Stimulated activated CD8-positive, alpha-beta memory T cell treated with anti-CD3 and anti-CD28 coated beads, Interleukin-2, amount 100 ng/mL, for 1 hour (primary cell): ENCODE measurements around the gene PHC2.

Source experiments
- DNase-seq, 2 donors: peaks; one replicate each; pipeline ENCODE4 v3.0.0-alpha.2; 2020; ENCODE audit warnings: low read depth in 2 of 2

The PHC2 gene

DNA sequence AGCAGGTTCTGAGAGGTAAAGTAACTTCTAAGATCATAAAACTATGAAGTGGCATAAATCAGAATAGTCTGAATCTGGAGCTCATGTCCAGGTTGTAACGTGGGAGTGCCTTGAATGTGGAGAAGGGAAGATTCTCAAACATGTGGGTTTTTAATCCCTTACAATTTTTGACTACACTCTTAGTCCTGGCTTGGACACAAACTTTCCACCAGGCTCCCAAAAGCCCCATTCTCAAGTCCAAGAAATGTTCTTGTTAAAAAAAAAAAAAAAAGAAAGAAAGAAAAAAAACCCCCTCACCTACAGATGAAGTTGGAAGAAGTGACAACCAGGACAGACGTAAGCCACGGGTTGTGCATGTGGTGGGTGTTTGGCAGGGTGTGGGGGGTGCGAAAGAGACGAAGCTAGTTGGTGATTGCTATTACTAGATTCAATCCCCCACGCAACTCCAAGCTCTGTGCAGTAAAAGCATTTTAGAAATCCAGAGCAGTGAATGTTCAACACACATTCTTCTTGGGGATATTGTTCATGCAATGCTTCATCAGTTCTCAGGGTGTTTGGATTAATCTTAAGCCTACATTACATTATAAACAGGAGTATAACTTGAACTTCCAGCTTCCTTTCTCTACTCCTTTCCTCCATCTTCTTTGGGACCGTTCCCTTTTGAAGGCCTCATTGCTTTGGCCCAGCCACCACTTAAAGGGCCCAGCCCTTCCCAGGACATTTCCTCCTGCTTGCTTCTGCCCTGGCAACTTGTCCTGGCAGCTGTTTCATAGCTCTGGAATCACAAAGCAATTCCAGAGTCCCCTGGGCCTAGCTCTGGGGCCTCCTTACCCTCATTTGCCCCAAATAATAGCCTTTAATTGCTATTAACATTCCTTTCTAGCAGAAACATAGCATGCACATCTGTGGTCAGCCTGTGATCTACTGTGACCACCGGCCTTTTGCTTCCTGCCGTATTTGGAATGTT, 41.8 kb downstream of the PHC2 start:
- DNase-seq = no peak

DNA sequence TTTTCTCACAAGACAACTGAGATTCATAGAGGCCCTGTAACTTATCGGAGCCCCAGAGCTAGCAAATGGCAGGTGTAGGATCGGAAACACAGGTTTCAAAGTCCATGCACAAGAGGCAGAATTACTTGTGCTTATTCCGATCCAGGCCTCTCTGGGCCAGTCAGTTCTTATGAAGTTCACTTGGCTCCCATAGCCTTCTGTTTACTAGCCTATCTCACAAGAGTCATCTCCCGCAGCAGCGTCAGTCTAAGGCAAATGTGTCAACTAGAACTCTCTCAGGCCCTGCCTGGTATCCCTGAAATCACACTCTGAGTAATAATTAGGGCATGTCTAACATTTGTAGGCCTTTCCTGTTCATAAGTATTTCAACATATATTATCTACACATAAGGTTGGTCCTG, 43.3 kb downstream of the PHC2 start:
- DNase-seq = no peak

DNA sequence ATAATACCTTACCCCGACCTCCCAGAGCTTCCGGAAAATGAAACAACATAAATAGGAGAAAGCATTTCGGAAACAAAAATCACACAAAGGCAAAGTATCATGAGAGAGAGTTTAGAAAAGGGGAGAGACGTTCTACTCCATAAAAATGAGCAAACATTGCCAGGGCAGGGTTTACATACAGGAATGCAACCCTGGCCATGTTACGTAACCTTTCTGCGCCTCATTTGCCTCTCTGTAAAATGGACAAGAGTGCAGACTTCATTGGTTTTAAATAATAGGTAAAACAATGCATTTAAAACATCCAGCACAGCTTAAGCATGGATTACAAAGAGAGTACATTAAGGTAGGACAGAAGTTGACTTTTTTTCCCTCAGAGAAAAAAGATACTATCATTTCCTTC, 45.6 kb downstream of the PHC2 start:
- no peak for DNase-seq

DNA sequence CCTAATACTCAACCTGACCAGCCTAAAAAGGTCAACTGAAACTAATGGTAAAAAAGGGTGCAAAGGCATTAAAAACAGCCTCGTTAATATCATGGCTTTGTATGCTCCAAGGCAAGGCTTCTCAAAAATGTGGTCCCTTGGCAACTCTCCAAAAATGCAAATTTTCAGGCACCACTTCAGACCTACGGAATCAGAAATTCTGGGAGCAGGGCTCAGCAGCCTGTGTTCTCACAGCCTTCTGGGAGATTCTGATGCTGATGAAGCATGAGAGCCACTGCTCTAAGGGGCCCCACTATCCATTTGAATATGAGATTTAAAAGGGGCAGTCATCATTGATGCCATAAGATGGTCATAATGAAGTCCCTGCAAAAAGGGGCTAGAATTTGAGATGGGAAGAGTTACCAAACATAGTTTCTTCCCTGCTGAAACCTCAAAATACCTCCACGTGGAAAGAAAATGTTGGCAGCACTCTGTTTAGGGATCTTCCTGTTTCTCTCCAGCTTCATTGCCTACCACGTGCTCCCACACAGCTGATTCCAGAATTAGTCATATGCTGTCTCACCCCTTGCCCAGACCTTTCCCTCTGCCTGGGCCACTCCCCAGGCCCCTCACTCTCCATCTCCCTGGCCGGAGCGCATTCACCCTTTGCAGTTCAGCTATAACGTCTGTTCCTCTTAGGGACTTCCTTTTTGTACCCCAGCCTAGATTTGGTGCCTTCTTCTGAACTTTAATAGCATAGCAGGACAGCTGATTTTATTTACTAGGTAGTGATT, 46.7 kb downstream of the PHC2 start:
- no peak for DNase-seq

DNA sequence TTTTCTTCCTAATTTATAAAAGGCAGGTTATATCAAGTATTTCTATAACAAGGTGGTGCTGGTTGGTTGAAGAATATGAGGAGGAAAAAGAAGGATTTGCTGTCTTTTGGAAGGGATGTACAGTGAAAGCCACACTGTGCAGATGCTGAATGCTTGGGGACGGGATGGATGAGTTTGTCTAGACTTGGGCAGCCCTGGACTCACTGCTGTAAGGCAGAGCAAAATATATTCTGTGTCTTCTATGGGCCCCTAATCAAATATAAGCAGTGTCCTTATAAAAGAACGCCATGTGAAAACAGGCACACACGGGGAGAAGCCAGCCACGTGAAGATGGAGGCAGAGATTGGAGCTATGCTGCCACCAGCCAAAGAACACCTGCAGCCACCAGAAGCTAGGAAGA, 47.4 kb downstream of the PHC2 start:
- no peak for DNase-seq

DNA sequence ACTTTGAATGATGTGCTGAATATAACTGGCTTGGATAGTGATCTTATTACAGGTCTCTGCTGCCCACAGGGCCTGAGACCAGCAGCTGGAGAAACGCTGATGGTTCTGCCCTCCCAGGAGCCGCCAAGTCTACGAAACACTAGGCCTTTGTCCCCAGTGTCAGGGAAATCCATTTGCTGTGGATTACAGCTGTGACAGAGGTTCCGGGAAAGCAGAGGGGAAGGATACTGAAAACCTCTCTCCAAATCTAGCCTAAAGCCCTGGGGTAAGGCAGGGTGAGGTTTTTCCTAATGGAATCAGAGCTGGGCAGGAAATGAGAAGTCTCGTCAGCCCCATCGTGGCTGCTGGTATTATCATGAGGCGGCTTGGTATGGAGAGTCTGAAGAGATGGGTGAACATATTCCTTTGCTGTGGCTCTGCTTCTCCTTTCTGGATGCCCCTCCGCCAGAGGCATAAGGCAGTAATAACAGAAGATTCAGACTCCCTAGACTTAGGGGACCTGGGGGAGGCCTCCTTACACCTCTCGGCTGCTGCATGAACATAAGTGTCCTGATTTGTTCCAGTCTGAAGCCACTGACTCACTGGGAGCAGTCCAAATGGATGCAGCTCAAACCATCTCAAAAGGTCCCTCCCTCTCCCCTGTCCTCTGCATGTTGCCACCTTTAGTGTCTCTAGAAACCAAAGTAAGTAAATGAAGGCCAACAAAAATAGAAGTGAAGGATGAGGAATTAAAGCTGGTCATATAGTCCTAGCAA, 48.1 kb downstream of the PHC2 start:
- no peak for DNase-seq

DNA sequence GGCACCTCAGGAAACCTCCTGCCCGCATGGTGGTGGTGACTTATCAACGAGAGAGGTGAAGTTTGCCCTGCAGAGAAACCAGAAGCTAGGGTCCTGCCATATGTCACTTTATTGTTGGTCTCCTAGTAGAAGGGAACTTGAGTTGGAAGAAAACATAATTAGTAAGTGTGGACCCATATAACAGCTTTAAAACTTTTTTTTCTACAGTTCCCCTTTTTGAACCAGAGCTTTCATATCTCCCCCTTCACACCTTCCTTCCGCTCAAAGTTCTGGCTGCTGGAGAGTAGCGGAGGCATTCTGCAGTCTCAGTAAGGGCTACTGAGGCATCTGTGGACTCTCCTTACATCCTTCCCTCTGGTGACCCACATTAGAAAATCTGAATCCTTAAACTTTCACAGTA, 48.9 kb downstream of the PHC2 start:
- no peak for DNase-seq

DNA sequence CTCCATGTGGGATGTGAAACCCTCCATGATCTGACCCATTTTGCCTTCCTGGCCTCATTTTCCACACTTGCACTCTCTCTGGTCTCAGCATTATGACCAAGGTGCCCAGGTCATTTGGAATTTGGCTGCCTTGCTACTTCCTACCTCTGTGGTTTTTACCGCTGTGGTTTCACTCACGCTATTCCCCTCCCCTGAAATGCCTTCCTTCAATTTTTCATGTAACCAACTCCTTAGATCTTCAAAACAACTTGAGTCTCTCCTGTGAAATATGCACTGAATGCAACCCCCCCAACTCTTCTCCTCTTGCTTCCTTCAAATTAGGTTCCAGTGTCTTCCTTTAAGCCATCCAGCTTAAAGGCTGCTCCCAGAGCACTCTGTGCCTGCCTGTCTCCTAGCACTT, 50.1 kb downstream of the PHC2 start:
- no peak for DNase-seq

DNA sequence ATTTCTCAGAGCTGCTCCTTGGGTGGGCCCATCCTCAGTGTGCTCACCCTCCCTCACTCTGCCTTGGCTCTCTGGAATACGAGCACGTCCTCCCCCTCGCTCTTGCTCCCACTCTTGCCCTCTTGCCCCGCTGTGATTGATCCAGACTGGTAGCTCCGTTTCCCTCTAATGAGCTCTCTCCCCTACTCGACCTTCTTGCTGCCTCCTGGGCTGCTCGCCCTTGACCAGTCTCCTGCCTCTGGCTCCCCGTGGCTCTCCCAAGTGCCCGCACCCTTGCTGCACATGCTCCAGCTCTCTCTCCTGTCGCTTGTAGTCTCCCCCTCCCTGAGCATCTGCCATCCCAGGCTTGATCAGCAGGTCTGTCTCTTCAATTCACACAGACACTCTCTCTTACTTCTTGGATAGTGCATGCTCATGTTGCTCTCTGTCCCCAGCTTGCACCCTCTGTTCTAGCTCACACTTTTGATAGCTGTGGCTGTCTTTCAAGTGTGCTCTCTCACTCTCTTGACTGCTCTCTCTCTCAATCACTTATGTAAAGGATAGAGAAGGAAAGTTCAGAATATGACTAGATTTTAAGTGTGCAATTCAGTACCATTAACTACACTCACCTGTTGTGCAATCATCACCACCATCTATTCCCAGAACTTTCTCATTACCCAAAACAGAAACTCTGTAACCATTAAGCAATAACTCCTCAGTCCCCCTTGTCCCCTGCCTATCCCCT, 51.1 kb downstream of the PHC2 start:
- no peak for DNase-seq

DNA sequence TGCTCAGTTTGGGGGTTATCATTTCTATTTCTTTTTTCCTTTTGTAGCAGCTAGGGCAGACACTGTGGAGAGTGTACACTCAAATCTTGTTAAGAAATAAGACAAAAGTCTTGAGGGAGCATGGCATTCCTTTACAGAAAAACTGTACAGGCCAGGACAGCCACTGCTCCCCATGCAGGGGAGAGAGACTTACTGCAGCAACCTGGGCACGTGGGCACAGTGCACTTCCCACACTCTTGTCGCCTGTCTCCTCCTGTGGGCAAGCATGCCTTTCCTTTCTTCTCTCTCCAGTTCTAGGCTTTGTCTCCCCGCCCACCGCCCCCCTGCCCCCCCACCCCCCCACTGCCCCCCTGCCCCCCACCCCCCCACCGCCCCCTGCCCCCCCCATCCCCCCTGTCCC, 51.9 kb downstream of the PHC2 start:
- DNase-seq = no peak

DNA sequence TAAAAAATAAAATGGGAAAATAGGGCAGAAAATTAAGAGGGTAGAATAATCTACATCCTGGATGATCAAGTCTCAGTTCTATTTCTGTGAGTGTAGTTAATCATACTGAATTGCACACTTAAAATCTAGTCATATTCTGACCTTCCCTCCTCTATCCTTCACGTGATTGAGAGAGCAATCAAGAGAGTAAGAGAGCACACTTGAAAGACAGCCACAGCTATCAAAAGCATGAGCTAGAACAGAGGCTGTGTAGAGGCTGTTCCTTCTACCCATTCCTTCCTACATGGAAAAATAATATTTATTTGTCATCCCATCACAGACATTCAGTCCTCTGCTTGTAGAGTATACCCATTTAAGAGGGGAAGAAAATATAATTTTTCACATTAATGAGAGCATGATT, 52.4 kb downstream of the PHC2 start:
- no peak for DNase-seq

DNA sequence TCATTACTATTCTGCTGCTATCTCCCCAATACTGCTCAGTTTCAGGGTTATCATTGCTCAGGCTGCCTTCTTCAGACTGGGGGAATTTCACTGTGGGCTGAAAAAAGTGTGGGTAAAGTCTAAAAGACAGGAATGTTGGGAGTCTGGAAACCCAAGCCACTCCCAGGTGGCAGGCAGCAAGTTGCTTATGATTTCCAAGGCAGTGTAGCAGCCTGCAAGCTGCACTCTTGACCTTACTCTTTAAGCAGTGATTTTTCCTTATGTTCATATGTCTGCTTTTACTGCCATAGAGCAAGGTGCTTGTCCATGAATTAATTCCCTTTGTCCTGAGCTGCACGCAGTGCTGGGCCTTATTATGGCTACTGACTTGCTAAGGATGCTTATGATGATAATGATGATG, 53.1 kb downstream of the PHC2 start:
- DNase-seq = no peak

DNA sequence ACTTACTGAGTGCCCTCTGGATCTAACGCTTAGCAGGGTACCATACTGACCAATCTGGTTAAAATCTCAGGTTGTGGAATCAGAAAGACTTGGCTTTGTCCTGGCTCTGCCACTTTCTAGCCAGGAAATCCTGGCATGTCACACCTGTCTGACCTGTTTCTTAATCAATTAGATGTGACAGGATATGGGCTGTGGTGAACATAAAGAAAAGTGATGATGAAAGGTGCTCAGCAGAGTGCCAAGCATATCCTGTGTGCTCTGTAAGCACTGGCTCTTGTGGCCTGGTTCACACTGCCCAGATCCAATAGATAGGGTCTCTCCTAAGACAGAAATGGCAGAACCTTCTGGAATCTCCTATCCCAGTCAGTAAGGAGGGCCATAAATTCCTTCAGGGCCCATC, 53.9 kb downstream of the PHC2 start:
- DNase-seq = no peak

DNA sequence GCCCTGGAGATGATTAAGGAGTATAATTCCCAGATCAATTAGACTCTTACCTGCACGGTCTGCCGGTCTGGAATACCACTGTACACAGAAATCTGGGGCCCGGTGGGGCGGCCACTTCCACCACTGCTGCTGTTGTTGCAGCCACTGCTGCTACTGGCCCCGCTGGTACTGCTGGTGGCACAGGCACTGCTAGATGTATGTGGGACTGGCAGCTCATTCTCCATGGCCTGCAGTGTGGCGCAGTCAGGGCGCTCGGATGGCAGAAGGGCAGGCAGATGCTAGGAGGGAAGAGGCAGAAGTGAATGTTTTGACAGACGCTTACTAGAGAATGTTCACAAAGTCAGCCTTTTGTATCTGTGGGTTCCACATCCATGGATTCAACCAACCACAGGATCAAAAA, 55.6 kb downstream of the PHC2 start:
- no peak for DNase-seq

DNA sequence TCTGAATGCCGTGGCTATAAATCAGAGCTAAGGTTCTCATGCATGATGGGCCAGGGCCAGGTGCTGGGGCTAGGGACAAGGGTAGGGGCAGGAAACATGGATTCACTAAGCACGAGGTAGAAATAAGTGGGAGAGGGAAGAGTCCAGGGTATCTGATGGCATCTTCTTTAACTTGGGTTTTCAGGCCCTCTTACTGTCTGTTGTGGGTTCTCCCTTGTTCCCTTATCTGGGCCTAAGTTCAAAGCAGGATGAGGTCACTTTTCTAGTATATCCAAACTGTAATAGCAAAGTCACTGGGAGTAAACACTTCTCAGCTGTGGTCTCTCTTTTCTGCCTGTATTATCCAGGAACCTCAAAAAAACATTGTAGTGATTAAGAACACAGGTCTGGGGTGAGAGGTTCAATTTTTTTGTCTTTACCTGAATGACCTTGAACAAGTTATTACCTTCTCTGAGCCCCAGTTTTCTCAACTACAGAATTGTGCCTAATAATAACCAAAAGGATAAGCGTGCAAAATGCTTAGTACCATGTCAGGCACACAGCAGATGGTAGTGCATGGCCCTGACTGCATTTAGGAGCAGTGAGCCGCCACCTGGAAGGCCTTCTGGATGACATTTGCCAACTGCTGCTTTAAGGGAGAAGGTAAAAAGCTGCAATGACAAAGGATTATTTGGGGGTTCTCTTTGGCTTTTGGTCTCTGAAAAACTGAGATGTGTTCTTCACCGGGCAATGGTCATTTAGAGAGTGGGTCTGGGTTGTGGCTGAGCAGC, 56.4 kb downstream of the PHC2 start:
- DNase-seq = no peak

DNA sequence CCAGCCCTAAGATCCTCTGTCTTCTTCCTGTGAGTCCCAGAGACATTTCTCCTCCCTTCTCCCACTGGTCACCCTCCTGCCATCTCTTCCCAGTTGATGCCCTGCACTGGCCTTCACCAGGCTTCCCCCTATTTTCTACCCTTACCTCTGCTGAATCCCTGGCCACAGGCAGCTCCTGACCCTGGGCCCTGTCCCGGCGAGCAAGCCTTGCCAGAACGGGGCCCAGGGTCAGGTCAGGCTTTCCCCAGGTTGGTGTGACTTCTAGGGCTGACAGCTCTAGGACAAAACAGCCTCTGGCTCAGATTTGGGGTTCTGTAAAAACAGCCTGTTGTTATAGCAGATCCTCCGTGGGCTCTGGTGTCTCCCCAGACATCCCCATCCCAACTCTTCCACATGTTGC, 57.3 kb downstream of the PHC2 start:
- DNase-seq = no peak

DNA sequence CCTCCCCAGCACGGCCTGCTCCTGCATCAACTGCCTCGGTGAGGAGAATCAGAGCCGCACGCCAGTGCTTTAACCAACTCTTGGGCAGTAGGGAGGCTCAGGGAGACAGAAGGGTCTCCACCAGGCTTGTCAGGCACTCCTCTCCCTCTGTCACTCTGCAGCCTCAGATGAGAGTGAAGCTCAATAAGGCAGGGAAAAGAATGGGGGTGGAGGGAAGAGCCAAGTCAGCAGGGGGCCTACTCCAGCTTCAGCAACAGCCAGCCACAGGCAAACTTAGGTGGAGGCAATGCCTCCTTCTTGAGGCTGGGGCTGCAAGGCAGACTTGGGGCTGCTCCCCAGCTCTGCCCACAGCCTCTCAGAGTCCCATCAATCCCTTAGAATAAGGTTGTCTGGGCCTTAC, 58.2 kb downstream of the PHC2 start:
- no peak for DNase-seq

DNA sequence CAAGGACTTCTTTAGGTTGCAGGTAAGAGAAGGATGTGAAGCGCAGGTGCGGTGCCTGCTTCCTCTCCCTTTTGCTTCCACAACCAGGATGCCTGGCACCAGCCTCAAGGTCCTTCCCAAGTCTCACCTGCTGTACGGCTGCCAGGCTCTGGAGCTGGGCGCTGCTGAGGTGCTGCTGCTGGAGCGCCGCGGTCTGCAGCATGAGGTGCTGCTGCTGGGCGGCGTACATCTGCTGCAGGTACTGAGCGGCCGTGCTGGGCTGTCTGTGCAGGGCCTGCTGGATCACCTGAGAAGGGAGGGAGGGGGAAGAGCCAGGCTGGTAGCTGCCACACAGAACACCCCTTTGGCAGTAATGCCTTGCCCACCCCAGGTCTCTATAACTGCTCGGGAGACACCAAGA, 58.7 kb downstream of the PHC2 start:
- no peak for DNase-seq

DNA sequence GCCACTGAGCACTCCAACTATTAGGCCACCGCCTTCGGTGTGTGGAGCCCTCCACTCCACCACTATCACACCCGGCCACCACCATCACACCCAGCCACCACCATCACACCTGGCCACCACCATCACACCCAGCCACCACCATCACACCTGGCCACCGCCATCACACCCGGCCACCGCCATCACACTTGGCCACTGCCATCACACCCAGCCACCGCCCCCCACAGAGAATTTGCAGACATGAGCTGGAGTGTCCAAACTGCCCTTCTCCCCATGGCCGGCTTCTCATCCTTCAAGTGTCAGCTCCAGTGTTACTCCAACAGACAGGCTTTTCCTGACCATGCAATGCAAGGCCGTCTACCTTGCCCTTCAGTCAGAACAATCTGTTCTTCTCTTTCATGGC, 59.6 kb downstream of the PHC2 start:
- no peak for DNase-seq

DNA sequence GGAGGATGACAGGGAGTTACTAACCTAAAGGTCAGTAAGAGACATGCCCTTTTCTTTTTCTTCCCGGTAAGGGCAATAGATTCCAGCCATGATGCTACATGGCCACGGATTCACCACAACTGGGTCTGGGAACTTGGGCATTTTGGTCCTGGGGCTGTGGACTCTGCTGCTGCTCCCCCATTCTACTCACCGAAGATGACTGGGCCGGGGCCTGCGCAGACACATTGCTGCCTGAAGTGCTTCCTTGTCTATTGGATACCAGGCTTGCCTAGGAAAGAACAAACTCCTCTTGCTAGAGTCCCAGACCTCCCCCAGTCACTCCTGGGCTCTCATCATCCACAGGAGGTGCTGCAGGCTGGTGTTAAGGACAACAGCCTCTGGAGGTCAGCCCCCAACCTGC, 60.1 kb downstream of the PHC2 start:
- no peak for DNase-seq

DNA sequence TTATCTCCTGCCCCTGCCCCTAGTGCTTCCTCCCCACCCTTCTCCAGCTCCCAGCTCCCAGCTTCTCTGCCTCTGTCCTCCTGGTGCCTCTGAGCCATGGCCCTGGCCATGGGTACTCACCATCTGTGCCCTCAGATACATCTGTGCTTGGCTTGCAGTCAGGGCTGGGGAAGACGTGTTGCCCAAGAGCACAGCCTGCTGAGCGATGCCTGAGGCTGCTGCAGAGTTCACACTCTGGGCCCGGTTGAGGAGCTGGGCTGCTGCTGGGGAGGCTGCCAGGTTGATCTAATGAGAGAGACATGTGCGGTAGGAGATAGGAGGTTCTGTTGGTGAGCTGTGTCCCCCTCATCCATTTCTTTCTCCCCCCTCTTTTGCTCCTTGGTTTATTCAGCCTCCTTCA, 60.6 kb downstream of the PHC2 start:
- DNase-seq = no peak
